ENCODE measurements around the gene HLTF. TPM values are rescaled to one million over a fixed set of nuclear protein-coding genes. Genes with fewer than 3 reads are reported as not detected.
"Not testable (repeated sequence)": the region's sequence is repeated elsewhere in the genome, so short reads cannot be mapped to it uniquely, and the experiment has no call there.

Gene HLTF
- total RNA-seq, 1 experiment from 2014 or later: 92.8 TPM

GRCh38 chr3:148991219-148992026 lies 94.9 kb downstream of the HLTF start, which contains the start of gene GYG1:
Gene GYG1, plus strand, starts transcription at chr3:148991540. Its CDS starts 101 bp downstream, at chr3:148991641.
- DNase-seq (ENCODE audit: low read depth): peak; percentile 85

GRCh38 chr3:148990236-148990635 lies 96.1 kb downstream of the HLTF start:
- DNase-seq (ENCODE audit: low read depth): no peak

- DNase-seq (ENCODE audit: low read depth): not testable (repeated sequence)
Observed at GRCh38 chr3:148987551-148987950, 98.8 kb downstream of the HLTF start.

GRCh38 chr3:148981273-148981672 lies 105.1 kb downstream of the HLTF start:
- no peak for DNase-seq (ENCODE audit: low read depth)

Other genes starting within 250 kb of the HLTF start
- not detected in 2 replicates for gene CPA3, start 221.2 kb downstream of the HLTF start, total RNA-seq (2014; rRNA removed; shearing (Covaris generic))
- 45.3 and 65.4 TPM in 2 replicates for gene GYG1, start 95.0 kb downstream of the HLTF start, total RNA-seq (2014; rRNA removed; shearing (Covaris generic))
- gene HPS3, start 43.1 kb upstream of the HLTF start, total RNA-seq (2014; rRNA removed; shearing (Covaris generic)): 40.5 and 50.3 TPM in 2 replicates
- 0.39 TPM in 1 of 2 replicates, not detected in the other for gene CP, start 135.3 kb upstream of the HLTF start, total RNA-seq (2014; rRNA removed; shearing (Covaris generic))
- 5.2 and 5.8 TPM in 2 replicates for gene TM4SF18, start 247.1 kb upstream of the HLTF start, total RNA-seq (2014; rRNA removed; shearing (Covaris generic))

Measured in RPMI7951 (cell line).